Caco-2 (cell line): ENCODE measurements around the gene WDR73. TPM values are rescaled to one million over a fixed set of nuclear protein-coding genes. Genes with fewer than 3 reads are reported as not detected.

Experiments used
- BruUV-seq: library from RNA; stranded (reverse); fragments of 400-500 nt; replicated peaks from 2 replicates; lab custom pipeline; 2021; lab: Mats Ljungman, UMichigan
- CTCF ChIA-PET: fragments of 300-600 bp; sonication (Branson Sonifier 250); formaldehyde crosslinking; loops from one replicate; lab custom pipeline; 2022; ENCODE audit warnings: antibody characterized with exemption; lab: Charles Lee
- POLR2A ChIA-PET: fragments of 300-600 bp; sonication (Branson Sonifier 250); formaldehyde crosslinking; loops from one replicate; lab custom pipeline; 2022; ENCODE audit warnings: antibody characterized with exemption; lab: Charles Lee
- DNase-seq, 2 experiments: peaks; one replicate each; pipeline versions ENCODE4 v3.0.0 to v3.0.0-alpha.2; 2020 to 2022
- H3K27me3 ChIP-seq: replicated peaks from 2 replicates; pipeline ENCODE4 v1.6.0; 2011; ENCODE audit warnings: low read length; ENCODE audit not compliant: control insufficient read depth, insufficient read depth
- H3K36me3 ChIP-seq: 2 replicates; pipeline ENCODE4 v1.5.1; 2011; ENCODE audit warnings: low read length; ENCODE audit not compliant: control insufficient read depth, insufficient read depth
- H3K4me1 ChIP-seq: fragments of 250-450 bp; sonication (Bioruptor Pico); 2 replicates; pipeline ENCODE4 v1.5.1; 2020; ENCODE audit warnings: mild to moderate bottlenecking
- H3K4me3 ChIP-seq: 2 replicates; pipeline ENCODE4 v1.5.1; 2011; ENCODE audit warnings: low read depth, mild to moderate bottlenecking, control low read depth, low read length
- H3K9me3 ChIP-seq: fragments of 250-450 bp; sonication (Bioruptor Pico); 2 replicates; pipeline ENCODE4 v1.5.1; 2020; ENCODE audit warnings: mild to moderate bottlenecking, moderate library complexity
- H3K27ac Mint-ChIP-seq: one replicate; pipeline ENCODE4 v1.8.0; 2022; ENCODE audit warnings: mixed read lengths; ENCODE audit not compliant: unreplicated experiment
- H3K27me3 Mint-ChIP-seq: one replicate; pipeline ENCODE4 v1.8.0; 2022; ENCODE audit warnings: mixed read lengths; ENCODE audit not compliant: insufficient read depth, unreplicated experiment
- H3K36me3 Mint-ChIP-seq: one replicate; pipeline ENCODE4 v1.8.0; 2022; ENCODE audit warnings: mild to moderate bottlenecking, mixed read lengths; ENCODE audit not compliant: insufficient read depth, unreplicated experiment
- H3K4me1 Mint-ChIP-seq: one replicate; pipeline ENCODE4 v1.8.0; 2022; ENCODE audit warnings: low read depth, mixed read lengths; ENCODE audit not compliant: unreplicated experiment
- H3K4me3 Mint-ChIP-seq: one replicate; pipeline ENCODE4 v1.8.0; 2022; ENCODE audit warnings: mild to moderate bottlenecking, moderate library complexity, mixed read lengths; ENCODE audit not compliant: unreplicated experiment
- H3K9me3 Mint-ChIP-seq: one replicate; pipeline ENCODE4 v1.8.0; 2022; ENCODE audit warnings: mixed read lengths; ENCODE audit not compliant: unreplicated experiment
- CTCF ChIP-seq, 2 experiments: fragments of 200-600 bp in 1 of 2; IDR thresholded peaks; 1 replicate in 1 of 2; 2 replicates in 1 of 2; pipeline versions ENCODE4 v1.5.1 to v1.8.0; 2011 to 2022; ENCODE audit warnings: antibody characterized with exemption in 1 of 2, control low read depth in 1 of 2, inconsistent platforms in 1 of 2, low read depth in 1 of 2, low read length in 1 of 2, mild to moderate bottlenecking in 1 of 2, moderate library complexity in 1 of 2; ENCODE audit not compliant: insufficient read depth in 1 of 2, severe bottlenecking in 1 of 2, unreplicated experiment in 1 of 2
- intact Hi-C: fragments of 100-400 bp; cut with micrococcal nuclease; formaldehyde crosslinking; loops from one replicate; pipeline ENCODE4 v1.10.0; 2022; ENCODE audit not compliant: unreplicated experiment
- total RNA-seq: library from RNA; stranded (reverse); gene quantifications from 2 replicates; pipeline ENCODE4 v1.2.3, GENCODE V29; 2022

Gene WDR73
- total RNA-seq, 1 experiment from 2014 or later = 32.7 TPM

- BruUV-seq = no TSS peak
- Mint-ChIP-seq H3K9me3 (peaks cover 16% of the 10 kb centered on the region), H3K4me3 (no peak overlapping the region), H3K4me1 (peaks cover 7% of the 10 kb centered on the region), H3K36me3 (peaks cover 11% of the 10 kb centered on the region), H3K27ac (no peak overlapping the region), H3K27me3 (no peaks in the 10 kb centered on the region)
- intact Hi-C loops = no loop called here
- Histone ChIP-seq H3K4me1 (no peaks in the 10 kb centered on the region), H3K9me3 (peaks cover 10% of the 10 kb centered on the region), H3K4me3 (no peak overlapping the region), H3K36me3 (peaks cover 3% of the 10 kb centered on the region; the same call in 1 of the 2 replicates), H3K27me3 (no peaks in the 10 kb centered on the region)
- CTCF ChIA-PET = no interaction called here
- TF ChIP-seq CTCF (IDR thresholded peaks at IDR 0.05; ENCODE audit: insufficient read depth in 1 of 2, low read depth in 1 of 2, low read length in 1 of 2, severe bottlenecking in 1 of 2, unreplicated experiment in 1 of 2) = no peak
- POLR2A ChIA-PET = no interaction called here
- DNase-seq = no peak
Observed at GRCh38 chr15:84616235-84616634, 37.8 kb downstream of the WDR73 start.

- DNase-seq = no peak
- Mint-ChIP-seq H3K9me3 (no peaks in the 10 kb centered on the region), H3K27me3 (no peaks in the 10 kb centered on the region), H3K4me1 (peaks cover 24% of the 10 kb centered on the region), H3K27ac (no peak overlapping the region), H3K36me3 (peaks cover 7% of the 10 kb centered on the region), H3K4me3 (no peak overlapping the region)
- intact Hi-C loops = no loop called here
- Histone ChIP-seq H3K4me1 (peaks cover 14% of the 10 kb centered on the region), H3K9me3 (no peaks in the 10 kb centered on the region), H3K4me3 (no peak overlapping the region), H3K27me3 (no peaks in the 10 kb centered on the region), H3K36me3 (0 out of 2 replicates have a peak, but pooled peaks cover 1% of the 10 kb centered on the region)
- POLR2A ChIA-PET = no interaction called here
- CTCF ChIA-PET = no interaction called here
- TF ChIP-seq CTCF (IDR thresholded peaks at IDR 0.05; ENCODE audit: insufficient read depth in 1 of 2, low read depth in 1 of 2, low read length in 1 of 2, severe bottlenecking in 1 of 2, unreplicated experiment in 1 of 2) = no peak
- no TSS peak for BruUV-seq
Observed at GRCh38 chr15:84611631-84612030, 42.5 kb downstream of the WDR73 start.

- ChIA-PET CTCF (no interaction called here), POLR2A (interaction anchor here (0.6 kb wide), 1 partner anchor 22 kb away, joined by 4 read pairs; no protein-coding TSS in a partner anchor)
- H3K27me3 ChIP-seq = no peaks in the 10 kb centered on the region
- peaks cover 40% of the 10 kb centered on the region for H3K4me1 Mint-ChIP-seq
- H3K4me1 ChIP-seq = peaks cover 31% of the 10 kb centered on the region
- no peak for TF ChIP-seq CTCF (IDR thresholded peaks at IDR 0.05; ENCODE audit: insufficient read depth in 1 of 2, low read depth in 1 of 2, low read length in 1 of 2, severe bottlenecking in 1 of 2, unreplicated experiment in 1 of 2)
- no peak for DNase-seq
- H3K36me3 ChIP-seq = peaks cover 4% of the 10 kb centered on the region
- intact Hi-C loops = loop anchor here (10.0 kb wide), 1 partner anchor 105 kb away; the partner anchor contains the start of gene SEC11A
- no peaks in the 10 kb centered on the region for H3K9me3 ChIP-seq
- H3K4me3 ChIP-seq = no peak overlapping the region
- H3K4me3 Mint-ChIP-seq = no peak overlapping the region
- peaks cover 9% of the 10 kb centered on the region for H3K36me3 Mint-ChIP-seq
- BruUV-seq = no TSS peak
- no peaks in the 10 kb centered on the region for H3K27me3 Mint-ChIP-seq
- H3K9me3 Mint-ChIP-seq = no peaks in the 10 kb centered on the region
- H3K27ac Mint-ChIP-seq = no peak overlapping the region
Observed at GRCh38 chr15:84609818-84610525, 44.1 kb downstream of the WDR73 start.
